Activated CD8-positive, alpha-beta T cell treated with anti-CD3 and anti-CD28 coated beads, Interleukin-2, amount 10 ng/mL, durations not matched to agents 7 days and 5 days (primary cell): Measurements from ENCODE around the gene GPR162. TPM values are rescaled to one million over a fixed set of nuclear protein-coding genes. Genes with fewer than 3 reads are reported as not detected.

Experiments
- ATAC-seq: fragments of 150-1000 bp; cut with Tn5 transposase; one replicate; pipeline ENCODE4 v1.10.0; 2021; ENCODE audit warnings: moderate library complexity
- CTCF ChIA-PET: fragments of 350-600 bp; sonication (Branson Sonifier 250); formaldehyde crosslinking; loops from one replicate; lab custom pipeline; 2021; ENCODE audit warnings: antibody characterized with exemption; lab: Charles Lee
- POLR2A ChIA-PET: fragments of 350-600 bp; sonication (Branson Sonifier 250); formaldehyde crosslinking; loops from one replicate; lab custom pipeline; 2021; ENCODE audit warnings: antibody characterized with exemption; lab: Charles Lee
- DNase-seq: peaks from one replicate; pipeline ENCODE4 v3.0.0-alpha.2; 2020
- H3K27ac Mint-ChIP-seq: one replicate; pipeline ENCODE4 v1.8.0; 2021; ENCODE audit warnings: mild to moderate bottlenecking, mixed read lengths
- H3K27me3 Mint-ChIP-seq: one replicate; pipeline ENCODE4 v1.8.0; 2021; ENCODE audit warnings: low read depth, mixed read lengths
- H3K36me3 Mint-ChIP-seq: one replicate; pipeline ENCODE4 v1.8.0; 2021; ENCODE audit warnings: low read depth, mixed read lengths
- H3K4me1 Mint-ChIP-seq: one replicate; pipeline ENCODE4 v1.8.0; 2021; ENCODE audit warnings: low read depth, mixed read lengths
- H3K4me3 Mint-ChIP-seq: one replicate; pipeline ENCODE4 v1.8.0; 2021; ENCODE audit warnings: mild to moderate bottlenecking, mixed read lengths
- H3K9me3 Mint-ChIP-seq: one replicate; pipeline ENCODE4 v1.8.0; 2022; ENCODE audit warnings: mixed read lengths; ENCODE audit not compliant: insufficient read depth
- total RNA-seq, 2 experiments: library from RNA; stranded (reverse); gene quantifications; one replicate each; pipeline ENCODE4 v1.2.3, GENCODE V29; 2021

Gene GPR162
- total RNA-seq, 2 experiments from 2014 or later: 0.13 to 0.34 TPM

GRCh38 chr12:6837370-6838060 lies 15.9 kb downstream of the GPR162 start:
- Mint-ChIP-seq H3K4me3 (no peak overlapping the region), H3K27ac (no peak overlapping the region), H3K36me3 (no peaks in the 10 kb centered on the region), H3K4me1 (peaks cover 3% of the 10 kb centered on the region), H3K27me3 (peaks cover 3% of the 10 kb centered on the region), H3K9me3 (no peaks in the 10 kb centered on the region)
- POLR2A ChIA-PET: interaction anchor here (0.5 to 3.0 kb wide), 2 partner anchors 14 to 28 kb away, joined by 3 to 14 read pairs; partner anchors contain the start of genes CDCA3 and USP5
- CTCF ChIA-PET: interaction anchor here (0.9 to 9.2 kb wide), 6 partner anchors 12 to 84 kb away, joined by 4 to 130 read pairs (median 8); partner anchors contain the start of genes CDCA3, GPR162, MLF2 and USP5
- ATAC-seq (no peak), DNase-seq (no peak)

GRCh38 chr12:6838854-6839253 lies 17.2 kb downstream of the GPR162 start:
- no peaks in the 10 kb centered on the region for H3K9me3 Mint-ChIP-seq
- CTCF ChIA-PET: interaction anchor here (2.3 to 9.2 kb wide), 2 partner anchors 10 to 85 kb away, joined by 11 to 130 read pairs; partner anchors contain the start of genes CDCA3, MLF2 and USP5
- H3K27me3 Mint-ChIP-seq: peaks cover 3% of the 10 kb centered on the region
- H3K4me1 Mint-ChIP-seq: peaks cover 3% of the 10 kb centered on the region
- ATAC-seq: no peak
- POLR2A ChIA-PET: interaction anchor here (3.0 kb wide), 1 partner anchor 13 kb away, joined by 14 read pairs; the partner anchor contains the start of genes CDCA3 and USP5
- DNase-seq: no peak
- H3K27ac Mint-ChIP-seq: no peak overlapping the region
- no peak overlapping the region for H3K4me3 Mint-ChIP-seq
- no peaks in the 10 kb centered on the region for H3K36me3 Mint-ChIP-seq

- no peak for DNase-seq
- H3K4me1 Mint-ChIP-seq: peaks cover 3% of the 10 kb centered on the region
- no peaks in the 10 kb centered on the region for H3K36me3 Mint-ChIP-seq
- ATAC-seq: no peak
- ChIA-PET POLR2A (interaction anchor here (3.0 kb wide), 1 partner anchor 12 kb away, joined by 14 read pairs; the partner anchor contains the start of genes CDCA3 and USP5), CTCF (interaction anchor here (1.2 to 9.2 kb wide), 3 partner anchors 10 to 86 kb away, joined by 3 to 130 read pairs (median 11); partner anchors contain the start of genes CDCA3, MLF2 and USP5)
- H3K27ac Mint-ChIP-seq: no peak overlapping the region
- H3K27me3 Mint-ChIP-seq: peaks cover 3% of the 10 kb centered on the region
- no peaks in the 10 kb centered on the region for H3K9me3 Mint-ChIP-seq
- no peak overlapping the region for H3K4me3 Mint-ChIP-seq
Measured at GRCh38 chr12:6839482-6840201, 18.0 kb downstream of the GPR162 start.

GRCh38 chr12:6840330-6840729 lies 18.7 kb downstream of the GPR162 start:
- Mint-ChIP-seq H3K4me1 (peaks cover 3% of the 10 kb centered on the region), H3K36me3 (no peaks in the 10 kb centered on the region), H3K27ac (no peak overlapping the region), H3K27me3 (no peaks in the 10 kb centered on the region), H3K4me3 (no peak overlapping the region), H3K9me3 (no peaks in the 10 kb centered on the region)
- no peak for DNase-seq
- ATAC-seq: no peak
- POLR2A ChIA-PET: interaction anchor here (0.5 to 3.0 kb wide), 2 partner anchors 12 to 102 kb away, joined by 3 to 14 read pairs; partner anchors contain the start of genes CDCA3 and USP5
- CTCF ChIA-PET: interaction anchor here (1.2 to 9.2 kb wide), 2 partner anchors 9 to 14 kb away, joined by 3 to 130 read pairs; partner anchors contain the start of genes CDCA3 and USP5

- Mint-ChIP-seq H3K36me3 (peaks cover 2% of the 10 kb centered on the region), H3K27ac (no peak within 1 kb of the TSS), H3K4me1 (no peaks in the 10 kb centered on the region), H3K9me3 (no peaks in the 10 kb centered on the region), H3K4me3 (no peak within 1 kb of the TSS), H3K27me3 (no peaks in the 10 kb centered on the region)
- ChIA-PET POLR2A (interaction anchor here (0.5 to 3.3 kb wide), 3 partner anchors 10 to 102 kb away, joined by 3 to 15 read pairs (median 14); partner anchors contain the start of genes CDCA3 and USP5), CTCF (interaction anchor here (1.2 to 9.2 kb wide), 3 partner anchors 8 to 15 kb away, joined by 3 to 130 read pairs (median 5); partner anchors contain the start of genes CDCA3 and USP5)
- DNase-seq (no peak), ATAC-seq (no peak)
Measured at GRCh38 chr12:6840761-6841515, 19.3 kb downstream of the GPR162 start, which contains the start of gene GNB3. GNB3 (plus strand) TSS chr12:6840925; CDS start chr12:6841288, 363 bp downstream.

GRCh38 chr12:6842075-6842474 lies 20.5 kb downstream of the GPR162 start:
- Mint-ChIP-seq H3K27me3 (no peaks in the 10 kb centered on the region), H3K27ac (no peak overlapping the region), H3K4me3 (no peak overlapping the region), H3K4me1 (no peaks in the 10 kb centered on the region), H3K9me3 (no peaks in the 10 kb centered on the region), H3K36me3 (peaks cover 9% of the 10 kb centered on the region)
- no peak for DNase-seq
- CTCF ChIA-PET: interaction anchor here (1.3 to 13.9 kb wide), 3 partner anchors 6 to 17 kb away, joined by 5 to 130 read pairs (median 6); partner anchors contain the start of genes CDCA3, GNB3 and USP5
- ATAC-seq: no peak
- POLR2A ChIA-PET: interaction anchor here (0.8 to 3.3 kb wide), 3 partner anchors 9 to 89 kb away, joined by 3 to 15 read pairs (median 4); partner anchors contain the start of genes CDCA3, MLF2 and USP5

GRCh38 chr12:6843118-6843902 lies 21.7 kb downstream of the GPR162 start:
- Mint-ChIP-seq H3K27me3 (no peaks in the 10 kb centered on the region), H3K9me3 (no peaks in the 10 kb centered on the region), H3K36me3 (peaks cover 19% of the 10 kb centered on the region), H3K4me1 (peaks cover 5% of the 10 kb centered on the region), H3K27ac (no peak overlapping the region), H3K4me3 (no peak overlapping the region)
- ATAC-seq (peak; percentile 32), DNase-seq (no peak)
- ChIA-PET POLR2A (interaction anchor here (1.1 to 3.3 kb wide), 2 partner anchors 8 to 91 kb away, joined by 4 to 15 read pairs; partner anchors contain the start of genes CDCA3, MLF2 and USP5), CTCF (interaction anchor here (0.8 to 13.9 kb wide), 5 partner anchors 7 to 90 kb away, joined by 3 to 130 read pairs (median 6); partner anchors contain the start of genes GNB3 and MLF2)

GRCh38 chr12:6845395-6845794 lies 23.8 kb downstream of the GPR162 start:
- no peak overlapping the region for H3K27ac Mint-ChIP-seq
- H3K4me1 Mint-ChIP-seq: peaks cover 21% of the 10 kb centered on the region
- no peak for ATAC-seq
- H3K36me3 Mint-ChIP-seq: peaks cover 39% of the 10 kb centered on the region
- no peak overlapping the region for H3K4me3 Mint-ChIP-seq
- H3K9me3 Mint-ChIP-seq: no peaks in the 10 kb centered on the region
- POLR2A ChIA-PET: interaction anchor here (1.0 kb wide), 1 partner anchor 25 kb away, joined by 3 read pairs; no protein-coding TSS in a partner anchor
- no peak for DNase-seq
- no peaks in the 10 kb centered on the region for H3K27me3 Mint-ChIP-seq
- CTCF ChIA-PET: interaction anchor here (1.9 to 13.9 kb wide), 2 partner anchors 9 to 93 kb away, joined by 6 to 130 read pairs; partner anchors contain the start of genes GNB3 and MLF2

GRCh38 chr12:6846316-6846869 lies 24.8 kb downstream of the GPR162 start:
- Mint-ChIP-seq H3K4me1 (peaks cover 24% of the 10 kb centered on the region), H3K4me3 (no peak overlapping the region), H3K36me3 (peaks cover 45% of the 10 kb centered on the region), H3K27me3 (no peaks in the 10 kb centered on the region), H3K9me3 (no peaks in the 10 kb centered on the region), H3K27ac (no peak overlapping the region)
- POLR2A ChIA-PET: no interaction called here
- CTCF ChIA-PET: interaction anchor here (13.9 kb wide), 1 partner anchor 10 kb away, joined by 130 read pairs; the partner anchor contains the start of gene GNB3
- DNase-seq (no peak), ATAC-seq (no peak)
